Renal pelvis (tissue), 4 donors: ENCODE results near the gene BRCA1. TPM values are rescaled to one million over a fixed set of nuclear protein-coding genes. Genes with fewer than 3 reads are reported as not detected.

Experiments
- DNase-seq: peaks from one replicate; pipeline ENCODE4 v3.0.0-alpha.2; 2013
- polyA plus RNA-seq, 3 donors: library from polyadenylated mRNA; unstranded; fragments of 120-200 nt; gene quantifications; one replicate each; pipeline ENCODE4 v1.2.1, GENCODE V29; 2013; ENCODE audit not compliant: insufficient read length in 3 of 3

Gene BRCA1
- polyA plus RNA-seq, 3 donors = 13.9 to 19.5 (median 17.1) TPM

GRCh38 chr17:43027091-43028032, 97.8 kb downstream of the BRCA1 start:
- no peak for DNase-seq

- DNase-seq = no peak
These were observed 98.6 kb downstream of the BRCA1 start for GRCh38 chr17:43026595-43026994.

- DNase-seq = no peak
These were observed 99.2 kb downstream of the BRCA1 start for GRCh38 chr17:43025766-43026537.

GRCh38 chr17:43025290-43025657, 99.9 kb downstream of the BRCA1 start:
- DNase-seq = no peak

- peak; percentile 96 for DNase-seq
These were observed 100.5 kb downstream of the BRCA1 start, which contains the start of gene RND2 for GRCh38 chr17:43024407-43025289. Gene RND2, plus strand, starts transcription at chr17:43025231. Its CDS starts 117 bp downstream, at chr17:43025348.

- DNase-seq = peak; percentile 79
These were observed 103.2 kb downstream of the BRCA1 start, which contains the start of gene VAT1 for GRCh38 chr17:43021741-43022512. Gene VAT1, minus strand, starts transcription at chr17:43022385. Its CDS starts 63 bp downstream, at chr17:43022322.

GRCh38 chr17:43020789-43021740, 104.1 kb downstream of the BRCA1 start:
- no peak for DNase-seq

GRCh38 chr17:43020030-43020621, 105.0 kb downstream of the BRCA1 start:
- DNase-seq = no peak

- no peak for DNase-seq
These were observed 105.7 kb downstream of the BRCA1 start for GRCh38 chr17:43019418-43019817.

- no peak for DNase-seq
These were observed 106.2 kb downstream of the BRCA1 start for GRCh38 chr17:43018932-43019331.

- no peak for DNase-seq
These were observed 106.9 kb downstream of the BRCA1 start for GRCh38 chr17:43018008-43018853.

- DNase-seq = no peak
These were observed 108.9 kb downstream of the BRCA1 start for GRCh38 chr17:43016216-43016615.

- no peak for DNase-seq
These were observed 109.6 kb downstream of the BRCA1 start for GRCh38 chr17:43015579-43015978.

- DNase-seq = no peak
These were observed 110.3 kb downstream of the BRCA1 start for GRCh38 chr17:43014649-43015542.

- no peak for DNase-seq
These were observed 111.0 kb downstream of the BRCA1 start for GRCh38 chr17:43014020-43014648.

- DNase-seq = no peak
These were observed 111.9 kb downstream of the BRCA1 start for GRCh38 chr17:43013296-43013695.
